NCI-H146 (cell line): Measurements from ENCODE around the gene GGT7.
A peak's percentile ranks its signal among the peaks of the same experiment; 100 is the strongest.
"Not testable (repeated sequence)": the region's sequence is repeated elsewhere in the genome, so short reads cannot be mapped to it uniquely, and the experiment has no call there.

Experiments
- DNase-seq: peaks from one replicate; lab custom pipeline; 2025; lab: John Stamatoyannopoulos, UW

Gene GGT7

DNA sequence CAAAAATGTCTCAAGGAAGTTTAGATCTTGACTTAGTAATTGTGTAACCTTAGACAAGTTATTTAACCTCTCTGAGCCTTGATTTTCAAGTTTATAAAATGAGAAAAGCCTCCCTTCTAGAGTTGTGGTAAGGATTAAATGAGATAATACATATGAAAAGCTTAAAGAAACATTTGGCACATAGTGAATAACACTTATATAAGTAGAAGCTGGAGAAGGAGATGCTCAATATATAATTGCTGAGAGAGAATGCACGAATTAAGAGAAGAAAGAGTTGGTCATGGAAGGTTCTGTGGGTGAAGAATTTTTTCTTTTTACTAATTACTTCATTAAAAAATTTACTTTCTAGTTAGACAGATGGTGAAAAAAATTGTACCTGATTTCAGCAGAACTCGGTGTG, 9.0 kb upstream of the GGT7 start:
- no peak for DNase-seq

DNA sequence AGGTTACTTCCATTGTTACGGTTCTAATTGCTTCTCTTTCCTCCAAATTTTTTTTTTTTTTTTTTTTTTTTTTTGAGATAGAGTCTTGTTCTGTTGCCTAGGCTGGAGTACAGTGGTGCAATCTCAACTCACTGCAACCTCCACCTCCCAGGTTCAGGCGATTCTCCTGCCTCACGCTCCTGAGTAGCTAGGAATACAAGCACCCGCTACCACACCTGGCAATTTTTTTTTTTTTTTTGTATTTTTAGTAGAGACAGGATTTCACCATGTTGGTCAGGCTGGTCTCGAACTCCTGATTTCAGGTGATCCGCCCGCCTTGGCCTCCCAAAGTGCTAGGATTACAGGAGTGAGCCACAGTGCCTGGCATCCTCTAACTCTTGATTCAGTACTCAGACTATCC, 8.3 kb upstream of the GGT7 start:
- not testable (repeated sequence) for DNase-seq

DNA sequence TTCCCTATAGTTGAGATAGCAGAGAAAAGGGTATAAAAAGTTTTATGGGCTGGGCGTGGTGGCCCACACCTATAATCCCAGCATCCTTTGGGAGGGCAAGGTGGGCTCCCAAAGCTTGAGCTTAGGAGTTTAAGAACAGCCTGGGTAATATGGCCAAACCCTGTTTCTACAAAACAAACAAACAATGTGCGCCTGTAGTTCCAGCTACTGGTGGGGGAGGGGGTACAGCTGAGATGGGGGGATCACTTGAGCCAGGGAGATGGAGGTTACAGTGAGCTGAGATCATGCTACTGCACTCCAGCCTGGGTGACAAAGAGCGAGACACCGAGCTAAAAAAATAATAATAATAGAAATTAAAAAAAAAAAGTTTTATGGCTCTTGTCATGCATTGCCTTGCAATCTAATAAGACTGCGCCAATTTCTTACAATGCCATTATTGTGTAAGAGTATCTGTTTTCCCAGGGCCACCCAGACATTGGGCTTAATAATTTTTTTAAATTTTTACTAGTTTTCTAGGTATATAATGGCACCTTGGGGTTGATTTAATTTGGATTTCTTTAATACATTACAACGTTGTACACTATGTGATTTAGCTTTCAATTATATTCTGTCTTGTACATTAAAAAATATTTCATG, 7.7 kb upstream of the GGT7 start:
- no peak for DNase-seq

DNA sequence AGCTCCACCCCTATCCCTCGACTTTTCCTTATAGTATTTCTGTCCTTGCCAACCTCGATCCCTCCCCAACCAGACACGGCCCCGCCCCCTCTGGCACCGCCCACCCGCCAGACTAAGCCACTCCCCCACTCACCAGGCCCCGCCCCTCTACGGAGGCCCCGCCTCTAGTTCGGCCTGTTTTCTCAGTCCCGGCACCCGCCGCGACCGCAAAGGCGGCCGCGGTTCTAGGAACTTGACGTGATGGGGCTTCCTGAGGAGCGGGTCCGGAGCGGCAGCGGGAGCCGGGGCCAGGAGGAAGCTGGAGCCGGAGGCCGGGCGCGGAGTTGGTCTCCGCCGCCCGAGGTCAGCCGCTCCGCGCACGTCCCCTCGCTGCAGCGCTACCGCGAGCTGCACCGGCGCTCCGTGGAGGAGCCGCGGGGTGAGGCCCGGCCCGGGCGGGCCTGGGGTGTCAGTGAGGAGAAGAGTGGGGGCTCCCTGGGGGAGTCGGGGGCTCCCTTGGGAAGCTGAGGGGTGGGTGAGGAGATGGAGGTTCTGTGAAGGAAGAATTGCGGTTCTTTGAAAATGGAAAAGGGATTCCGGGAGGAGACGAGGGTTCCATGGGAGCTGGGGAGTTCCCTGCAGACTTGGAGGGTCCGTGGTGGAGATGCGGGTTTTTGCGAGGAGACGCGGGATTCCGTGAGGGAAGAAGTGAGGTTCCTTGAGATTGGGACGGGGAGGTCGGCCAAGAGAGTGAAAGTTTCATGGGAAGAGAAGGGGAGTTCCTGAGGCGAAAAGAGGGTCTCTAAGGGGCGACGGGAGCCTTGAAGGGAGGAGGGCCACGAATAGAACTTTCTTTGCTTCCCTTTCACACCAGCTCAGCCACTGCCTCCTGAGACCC, 4.0 kb upstream of the GGT7 start, which contains the start of gene ACSS2:
ACSS2 (plus strand) TSS at position 207 of the 877 bp plus-strand sequence; CDS start at position 241, 34 bp downstream.
- DNase-seq: peak; percentile 36

DNA sequence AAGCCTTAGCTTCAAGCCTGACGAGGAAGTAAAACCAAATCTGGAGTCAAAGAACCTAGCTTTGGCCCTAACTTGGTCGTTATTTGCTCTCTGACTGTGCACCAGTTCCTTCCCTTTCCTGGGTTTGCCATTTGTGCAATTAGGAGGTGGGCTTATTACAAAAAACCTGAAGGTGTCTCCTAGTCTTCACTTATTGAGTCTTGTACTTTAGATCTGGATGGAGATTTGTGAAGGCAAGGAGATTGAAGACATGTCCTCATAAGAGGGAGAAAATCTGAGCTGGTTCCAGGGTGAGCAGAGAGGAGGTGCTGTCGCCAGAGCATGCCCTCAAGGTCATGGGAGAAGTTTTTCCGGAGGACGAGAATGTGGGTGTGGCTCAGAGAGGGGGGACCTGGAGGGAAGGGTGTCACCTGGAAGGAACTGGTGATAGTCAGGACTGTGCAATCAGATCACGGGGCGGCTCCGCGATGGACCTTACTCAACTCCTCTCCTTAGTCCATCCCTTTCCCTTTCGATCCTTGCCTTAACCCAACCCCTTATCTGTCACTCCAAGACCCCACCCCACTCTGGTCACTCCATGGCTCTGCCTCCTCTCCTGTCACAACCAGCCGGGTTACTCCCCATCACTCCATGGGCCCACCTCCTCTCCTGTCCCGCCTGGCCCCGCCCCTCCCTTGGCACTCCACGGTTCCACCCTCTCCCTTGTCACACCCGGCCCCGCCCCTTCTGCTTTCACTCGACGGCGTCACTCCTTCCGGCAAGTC, 3.2 kb upstream of the GGT7 start:
- DNase-seq: peak; percentile 99

DNA sequence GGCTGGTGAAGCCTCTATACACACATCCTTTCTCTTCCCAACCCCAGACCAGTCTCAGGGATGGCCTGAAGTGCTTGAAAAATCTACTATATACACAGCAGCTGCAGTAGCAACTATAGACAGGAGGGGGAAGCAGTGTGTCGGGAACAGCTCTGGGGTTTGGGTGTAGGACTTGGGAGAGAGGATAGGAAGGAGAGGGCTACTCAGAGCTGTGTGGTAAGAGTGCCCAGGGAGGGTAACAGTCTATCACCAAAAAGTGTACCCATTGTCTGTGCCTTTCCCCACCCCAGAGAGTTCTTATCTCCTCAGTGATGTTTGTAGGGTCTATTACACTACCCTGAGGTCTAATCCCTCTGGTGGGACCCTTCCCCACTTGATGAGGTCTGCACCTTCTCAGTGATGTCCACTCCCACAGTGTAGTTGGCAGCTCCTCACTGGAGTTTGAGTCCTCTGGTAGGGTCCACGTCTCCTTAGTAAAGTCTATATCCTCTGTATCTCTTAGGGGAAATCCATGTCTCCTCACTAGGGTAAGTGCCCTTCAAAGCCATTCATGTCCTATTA, 1.5 kb upstream of the GGT7 start:
- peak; percentile 85 for DNase-seq

DNA sequence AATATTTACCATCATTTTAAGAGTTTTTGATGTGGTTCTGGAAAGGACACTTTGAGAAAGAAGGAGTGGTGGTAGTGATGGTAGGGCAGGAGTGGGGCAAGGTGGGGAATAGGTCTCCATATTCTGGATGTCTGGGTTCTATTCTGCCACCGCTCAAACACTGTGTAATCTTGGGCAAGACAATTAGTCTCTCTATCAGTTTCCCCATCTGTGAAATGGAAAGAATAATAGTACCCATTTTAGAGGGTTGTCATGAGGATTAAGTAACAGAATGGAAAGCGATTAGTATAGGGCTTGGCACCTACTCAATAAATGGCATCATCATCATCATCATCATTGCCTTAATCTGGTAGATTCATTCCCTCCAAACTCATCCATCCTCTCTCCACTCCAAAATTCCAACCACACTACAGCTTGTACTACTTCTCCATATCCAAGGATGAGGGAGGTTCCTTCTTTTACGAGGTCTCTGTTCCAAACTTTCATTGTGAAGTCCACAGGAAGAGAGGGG, 982 bp upstream of the GGT7 start:
- DNase-seq: no peak

DNA sequence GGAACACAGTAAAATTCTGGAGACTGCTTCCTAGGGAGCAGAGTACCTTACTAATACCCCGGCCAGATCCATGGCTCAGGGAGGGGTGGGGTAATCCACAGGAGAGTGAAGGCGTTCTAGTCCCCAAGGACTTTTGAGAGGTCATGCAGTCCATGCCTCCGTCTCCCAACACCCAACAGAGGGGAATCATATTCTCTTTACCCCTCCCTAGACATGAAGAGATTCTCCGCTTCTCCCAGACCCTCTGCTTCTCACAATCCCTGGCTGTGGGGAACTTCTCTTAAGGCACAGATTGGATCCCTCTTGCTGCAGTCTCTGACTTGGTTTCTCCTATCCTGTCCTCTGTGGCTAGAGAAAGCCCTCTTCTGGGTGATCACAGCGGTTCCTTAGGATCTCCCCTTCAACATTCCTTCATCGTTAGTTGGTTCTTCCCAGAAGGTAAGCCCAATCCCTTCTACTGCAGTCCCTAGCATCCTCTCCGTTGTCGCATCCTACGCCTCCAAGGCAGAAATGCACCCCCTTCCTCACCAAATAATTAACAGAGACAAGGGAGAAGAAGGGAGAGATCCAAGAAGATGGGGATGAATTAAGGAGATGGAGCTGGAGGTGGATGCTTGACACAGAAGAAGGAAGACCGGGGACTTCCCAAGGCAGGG, 562 bp downstream of the GGT7 start:
- DNase-seq: no peak

DNA sequence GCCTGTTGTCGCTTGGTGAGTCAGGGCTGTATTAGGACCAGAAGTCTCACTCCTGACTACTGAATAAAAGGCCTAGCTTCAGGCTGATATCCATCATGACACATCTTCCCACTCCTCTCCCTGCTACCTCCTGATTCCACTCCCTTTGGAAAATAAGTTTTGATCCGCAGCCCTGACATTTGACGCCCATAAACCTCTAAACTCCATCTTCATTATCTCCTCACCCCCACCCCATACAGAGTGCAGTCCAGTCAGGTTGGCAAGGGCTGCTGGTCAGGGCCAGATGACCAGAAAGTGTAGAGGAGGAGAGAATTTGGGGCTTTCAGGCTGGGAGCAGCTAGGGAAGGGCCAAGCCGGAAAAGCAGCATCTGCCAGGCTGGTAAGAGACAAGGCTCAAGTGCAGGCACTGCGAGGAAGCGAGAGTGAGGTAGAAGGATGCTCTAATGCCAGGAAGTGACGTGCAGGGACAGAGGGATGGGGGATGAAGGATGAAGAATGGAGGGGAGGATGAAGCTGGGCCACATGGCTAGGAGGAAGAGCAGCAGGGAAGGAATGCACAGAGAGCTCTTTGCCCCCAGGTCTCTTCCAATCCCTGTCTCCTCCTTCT, 1.2 kb downstream of the GGT7 start:
- DNase-seq: no peak

DNA sequence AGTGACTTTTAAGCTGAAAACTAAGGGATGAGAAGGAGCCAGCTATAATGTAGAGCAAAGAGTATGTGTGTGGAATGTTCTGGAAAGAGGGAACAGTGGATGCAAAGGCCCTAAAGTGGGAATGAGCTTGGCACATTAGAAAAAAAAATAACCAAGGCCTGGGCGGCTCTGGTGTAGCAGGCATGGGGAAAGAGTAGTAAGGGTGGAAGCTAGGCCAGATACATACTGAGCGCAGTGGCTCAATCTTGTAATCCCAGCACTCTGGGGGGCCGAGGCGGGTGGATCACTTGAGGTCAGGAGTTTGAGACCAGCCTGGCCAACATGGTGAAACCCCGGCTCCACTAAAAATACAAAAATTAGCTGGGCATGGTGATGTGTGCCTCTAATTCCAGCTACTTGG, 8.4 kb downstream of the GGT7 start:
- no peak for DNase-seq

DNA sequence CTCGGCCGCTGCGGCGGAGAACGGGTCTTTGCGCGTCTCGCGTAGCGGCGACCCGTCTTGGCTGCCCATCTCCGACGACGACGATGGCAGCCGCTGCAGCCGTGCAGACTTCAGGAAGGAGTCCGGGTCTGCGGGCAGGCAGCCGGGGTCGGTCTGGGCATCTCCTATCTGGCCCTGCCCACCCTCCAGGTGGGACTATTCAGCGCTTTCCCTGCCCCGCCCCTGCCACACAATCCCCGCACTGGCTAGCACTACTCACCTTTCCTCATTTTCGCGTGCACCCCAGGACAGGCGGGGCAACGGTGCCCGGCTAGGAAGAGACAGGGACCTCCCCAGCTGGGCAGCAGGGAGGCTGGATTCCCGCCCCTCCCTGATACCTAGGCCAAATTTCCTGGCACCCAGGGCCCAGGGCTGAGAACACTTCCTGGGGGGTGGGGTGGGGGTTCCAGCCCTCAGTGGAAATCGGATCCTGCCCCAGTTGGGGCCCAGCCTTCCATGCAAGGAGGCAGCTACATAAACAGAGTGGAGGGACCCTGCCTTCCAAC, 9.2 kb downstream of the GGT7 start:
- no peak for DNase-seq

DNA sequence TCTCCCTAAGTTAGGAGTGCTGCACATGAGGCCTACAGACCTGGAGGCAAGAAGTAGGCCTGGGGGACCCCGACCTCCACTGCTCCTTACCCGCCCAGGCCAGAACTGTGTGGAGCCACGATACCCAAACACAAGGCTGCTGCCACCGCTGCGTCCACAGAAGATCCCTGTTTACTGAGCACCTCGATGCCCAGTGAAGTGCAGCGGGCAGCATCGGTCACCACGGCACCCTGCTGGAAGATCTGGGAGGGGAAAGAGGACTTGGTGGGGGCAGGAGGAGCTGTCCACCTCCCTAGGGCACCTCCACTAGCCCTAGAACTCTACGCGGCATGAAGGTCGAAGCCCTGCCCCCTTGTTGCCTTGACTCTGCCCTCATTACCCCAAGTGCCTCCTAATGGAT, 9.9 kb downstream of the GGT7 start:
- no peak for DNase-seq

DNA sequence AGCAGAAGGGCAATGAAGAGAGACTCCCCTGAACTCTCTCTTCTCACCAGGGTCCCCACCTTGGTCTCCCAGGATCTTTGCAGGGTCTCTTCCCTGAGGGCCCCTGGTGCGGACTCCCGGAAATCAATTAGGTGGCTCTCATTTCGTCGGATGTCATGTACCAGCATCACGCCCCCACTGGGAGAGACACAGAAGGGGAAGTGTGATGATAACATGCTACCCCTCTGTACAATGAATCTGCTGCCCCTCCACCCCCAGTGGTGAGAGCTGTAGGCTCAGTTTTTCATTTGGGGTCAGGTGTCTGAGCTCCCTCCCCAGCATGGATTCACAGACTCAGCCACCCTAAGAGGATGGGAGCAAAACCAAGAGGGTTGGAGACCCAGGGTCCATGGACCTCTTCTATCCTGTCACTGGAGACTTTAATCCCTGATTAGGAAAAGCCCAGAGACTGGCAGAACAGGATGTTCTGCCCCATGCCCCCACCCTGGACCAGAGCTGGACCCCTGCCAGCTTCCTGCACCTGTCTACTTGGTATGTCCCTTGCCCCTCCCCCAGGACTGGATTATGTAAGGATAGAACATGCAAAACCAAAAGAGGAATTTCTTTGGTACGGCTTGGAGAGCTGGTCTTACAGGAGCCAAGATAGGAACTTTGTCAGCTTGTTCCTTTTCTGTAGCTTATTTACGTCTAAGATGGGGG, 11.1 kb downstream of the GGT7 start:
- DNase-seq: peak; percentile 29

DNA sequence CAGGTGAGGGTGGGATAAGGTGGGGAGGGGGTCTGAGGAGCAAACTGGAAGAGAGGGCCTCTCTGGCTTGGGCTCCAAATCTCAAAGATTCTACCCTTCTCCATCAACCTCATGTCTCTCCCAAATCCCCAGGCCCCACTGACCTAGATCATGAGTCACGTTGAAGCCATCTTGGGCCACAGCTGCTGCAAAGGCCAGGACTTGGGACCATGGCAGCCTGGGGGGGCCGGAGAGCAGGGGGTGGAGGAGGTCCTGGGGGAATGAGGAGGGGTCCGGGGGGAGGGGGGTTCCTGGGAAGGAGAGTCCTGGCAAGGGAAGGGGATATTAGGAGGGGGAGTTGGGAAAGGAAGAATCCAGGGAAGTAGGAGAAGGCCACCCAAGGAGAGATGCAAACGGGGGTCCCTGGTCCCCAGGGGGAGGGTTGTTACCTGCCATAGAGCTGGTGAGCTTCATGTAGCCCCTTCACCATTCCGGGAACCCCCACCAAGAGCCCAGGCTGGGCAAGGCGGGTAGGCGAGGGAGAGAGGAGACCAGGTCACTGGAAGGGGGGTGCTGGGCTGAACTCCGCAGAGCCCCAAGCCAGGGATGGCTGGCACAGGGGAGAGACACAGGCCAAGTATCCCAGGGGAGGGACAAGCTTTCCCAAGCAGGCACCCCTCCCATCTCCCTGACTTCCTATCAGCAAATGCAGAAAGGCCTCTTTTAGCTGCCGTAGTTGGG, 12.7 kb downstream of the GGT7 start:
- DNase-seq: no peak

DNA sequence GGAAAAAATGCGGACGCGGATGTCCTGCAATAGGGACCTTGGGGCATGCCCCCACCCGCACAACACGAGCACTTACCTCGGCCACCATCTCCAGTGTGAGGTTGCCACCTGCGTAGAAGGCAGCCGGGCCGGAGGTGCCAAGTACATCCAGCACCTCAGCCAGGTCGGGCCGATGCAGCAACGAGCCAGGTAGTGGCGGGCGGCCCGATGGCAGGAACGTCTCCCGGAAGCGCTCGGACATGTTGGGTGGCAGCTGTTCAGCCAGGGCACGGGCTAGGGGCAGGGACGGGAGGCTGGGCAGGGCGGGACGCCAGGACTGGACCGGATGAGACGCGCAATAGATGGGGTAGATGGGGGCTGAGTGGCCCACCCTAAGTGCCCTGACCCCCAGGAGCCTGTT, 13.3 kb downstream of the GGT7 start:
- no peak for DNase-seq

DNA sequence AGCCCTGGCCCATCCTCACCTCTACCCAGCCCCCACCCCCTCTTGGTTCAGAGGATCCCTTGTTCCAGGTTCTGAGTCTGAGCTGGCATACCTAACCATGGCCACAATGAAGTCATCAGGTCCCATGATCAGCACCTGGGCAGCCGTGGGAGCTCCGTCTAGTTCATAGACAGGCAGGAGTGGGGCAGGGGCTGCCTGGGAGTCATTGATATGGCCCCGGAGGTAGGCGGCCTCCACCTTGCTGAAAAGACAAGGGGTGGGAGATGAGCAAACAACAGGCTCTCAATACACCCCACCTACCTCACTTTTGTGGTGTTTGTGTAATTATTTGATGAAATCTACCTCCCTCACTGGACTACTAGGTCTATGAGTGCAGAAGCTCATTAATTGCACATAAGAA, 20.4 kb downstream of the GGT7 start:
- no peak for DNase-seq

DNA sequence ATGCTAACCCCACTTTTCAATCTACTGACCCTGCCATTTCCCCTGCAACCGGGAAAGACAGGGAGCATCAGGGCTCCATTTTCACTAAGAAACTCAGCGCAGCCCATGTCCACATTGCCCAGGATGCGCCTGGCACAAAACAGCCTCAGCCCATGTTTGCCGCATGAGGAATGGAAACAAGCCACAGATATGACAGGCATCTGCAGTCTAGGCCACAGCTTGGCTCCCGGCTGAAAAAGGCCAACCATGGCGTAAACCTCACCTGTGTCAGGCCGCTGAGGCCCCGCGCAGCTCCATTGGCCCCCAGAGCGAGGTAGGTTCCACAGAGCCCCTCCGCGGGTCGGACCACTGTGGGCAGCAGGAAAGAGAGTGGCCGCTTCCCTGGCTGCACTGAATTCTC, 21.7 kb downstream of the GGT7 start:
- no peak for DNase-seq

DNA sequence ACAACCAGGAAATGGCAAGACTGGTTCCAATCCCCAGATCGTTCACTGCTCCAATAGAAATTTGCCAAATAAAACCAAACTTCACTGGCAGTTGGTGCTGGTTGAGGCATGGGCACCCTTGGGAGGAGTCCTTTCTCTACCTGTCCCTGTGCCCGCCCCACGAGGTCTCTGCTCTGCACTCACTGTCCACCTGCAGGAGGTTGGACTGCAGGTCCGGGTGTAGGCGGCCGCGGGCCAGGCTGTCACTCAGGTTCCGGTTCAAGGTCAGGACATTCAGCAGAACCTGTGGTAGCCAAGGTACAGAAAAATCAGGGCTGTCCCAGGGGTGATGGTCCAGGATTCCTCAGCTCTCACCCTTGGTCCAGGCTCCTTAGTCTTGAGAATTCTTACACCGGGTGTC, 22.9 kb downstream of the GGT7 start:
- DNase-seq: no peak

DNA sequence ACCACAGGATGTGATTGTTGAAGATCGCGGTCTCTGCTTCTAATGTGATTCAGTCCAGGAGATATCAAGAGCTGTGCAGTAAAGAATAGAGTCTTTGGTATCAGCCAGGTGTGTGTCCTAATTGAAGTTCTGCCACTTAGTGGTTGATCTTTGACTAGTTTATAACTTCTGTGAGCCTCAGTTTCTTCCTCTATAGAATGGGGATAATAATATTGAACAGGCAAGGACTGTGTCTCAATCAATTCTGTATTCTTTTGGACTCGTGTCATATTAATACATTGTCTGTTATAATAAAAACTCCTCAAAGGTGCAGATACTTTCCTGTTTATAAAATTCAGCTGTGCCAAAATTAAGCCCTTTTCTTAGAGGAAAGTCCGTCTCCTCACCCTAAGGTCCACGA, 24.1 kb downstream of the GGT7 start:
- DNase-seq: no peak

DNA sequence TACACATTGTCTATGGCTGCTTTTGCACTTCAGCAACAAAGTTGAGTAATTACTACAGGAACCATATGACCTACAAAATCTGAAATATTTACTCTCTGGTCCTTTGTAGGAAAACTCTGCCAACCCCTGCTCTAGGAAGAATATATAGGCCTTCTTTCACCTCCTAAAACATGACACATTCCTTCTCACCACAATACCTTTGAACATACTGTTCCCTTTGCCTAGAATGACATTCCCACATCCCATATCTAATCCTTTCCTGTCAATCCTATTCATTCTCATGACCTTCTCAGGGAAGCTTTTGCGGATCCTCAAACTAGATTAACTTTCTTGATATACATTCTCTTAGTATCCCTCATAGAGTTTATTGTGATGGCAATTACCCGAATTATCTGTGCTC, 29.2 kb downstream of the GGT7 start:
- DNase-seq: no peak
